ENCODE results near the gene SYT1. TPM values are rescaled to one million over a fixed set of nuclear protein-coding genes. Genes with fewer than 3 reads are reported as not detected.

Gene SYT1
- polyA plus RNA-seq, 3 donors, result 0.72 TPM; not detected in 2

- Histone ChIP-seq H3K36me3 (replicated peaks in 1 of 2; ENCODE audit: control insufficient read depth in 1 of 2, insufficient read depth in 2 of 2, low read length in 2 of 2) (no peaks in the 10 kb centered on the region), H2AFZ (ENCODE audit: insufficient read depth, low read depth, low read length, poor library complexity, severe bottlenecking) (no peak overlapping the region), H3K27me3 (ENCODE audit: control insufficient read depth in 2 of 2, insufficient read depth in 2 of 2, low read length in 2 of 2) (no peaks in the 10 kb centered on the region), H3K9ac (ENCODE audit: insufficient read depth, low read length, poor library complexity, severe bottlenecking) (no peak overlapping the region), H3K4me1 (ENCODE audit: control insufficient read depth in 1 of 2, insufficient read depth in 2 of 2, low read length in 2 of 2) (no peaks in the 10 kb centered on the region), H3K4me3 (replicated peaks in 1 of 3; ENCODE audit: low read depth in 2 of 3, low read length in 3 of 3) (no peak overlapping the region), H3K79me2 (ENCODE audit: insufficient read depth, low read length) (no peaks in the 10 kb centered on the region), H4K20me1 (ENCODE audit: insufficient read depth, low read length) (no peaks in the 10 kb centered on the region), H3K4me2 (replicated peaks; ENCODE audit: extremely low read depth, low read length, poor library complexity, severe bottlenecking) (no peak overlapping the region), H3K27ac (ENCODE audit: low read depth in 1 of 2, low read length in 2 of 2) (no peak overlapping the region), H3K9me3 (replicated peaks in 1 of 2; ENCODE audit: control insufficient read depth in 1 of 2, insufficient read depth in 1 of 2, low read length in 2 of 2) (no peaks in the 10 kb centered on the region)
- Mint-ChIP-seq H3K4me1 (no peaks in the 10 kb centered on the region), H3K27me3 (ENCODE audit: low read depth in 3 of 3) (peaks cover 0 to 2% (median 0%) of the 10 kb centered on the region in 3 donors), H3K27ac (no peak overlapping the region), H3K4me3 (no peak overlapping the region), H3K9me3 (peaks cover 0 to 4% (median 0%) of the 10 kb centered on the region in 7 donors), H3K36me3 (no peaks in the 10 kb centered on the region)
- intact Hi-C loops (cut with micrococcal nuclease), result no loop called here
- DNase-seq, result no peak
- no peak for TF ChIP-seq CTCF (IDR thresholded peaks at IDR 0.05)
- 95% methylated on average over 7 of the region's 11 CpGs for WGBS (ENCODE audit: insufficient coverage)
Observed at GRCh38 chr12:79448816-79449215, 584.2 kb downstream of the SYT1 start.

GRCh38 chr12:79451365-79451764 is 586.8 kb downstream of the SYT1 start:
- TF ChIP-seq CTCF (IDR thresholded peaks at IDR 0.05), result no peak
- H3K27ac Mint-ChIP-seq, result no peak overlapping the region
- no peak for DNase-seq

More at GRCh38 chr12:79451365-79451764, 586.8 kb downstream of the SYT1 start:
- Histone ChIP-seq H3K4me3 (replicated peaks in 1 of 3; ENCODE audit: low read depth in 2 of 3, low read length in 3 of 3) (no peak overlapping the region), H3K27me3 (ENCODE audit: control insufficient read depth in 2 of 2, insufficient read depth in 2 of 2, low read length in 2 of 2) (no peaks in the 10 kb centered on the region), H3K4me2 (replicated peaks; ENCODE audit: extremely low read depth, low read length, poor library complexity, severe bottlenecking) (no peak overlapping the region), H3K27ac (ENCODE audit: low read depth in 1 of 2, low read length in 2 of 2) (no peak overlapping the region), H3K9me3 (replicated peaks in 1 of 2; ENCODE audit: control insufficient read depth in 1 of 2, insufficient read depth in 1 of 2, low read length in 2 of 2) (no peaks in the 10 kb centered on the region), H3K36me3 (replicated peaks in 1 of 2; ENCODE audit: control insufficient read depth in 1 of 2, insufficient read depth in 2 of 2, low read length in 2 of 2) (no peaks in the 10 kb centered on the region), H4K20me1 (ENCODE audit: insufficient read depth, low read length) (no peaks in the 10 kb centered on the region), H3K4me1 (ENCODE audit: control insufficient read depth in 1 of 2, insufficient read depth in 2 of 2, low read length in 2 of 2) (no peaks in the 10 kb centered on the region), H2AFZ (ENCODE audit: insufficient read depth, low read depth, low read length, poor library complexity, severe bottlenecking) (no peak overlapping the region), H3K9ac (ENCODE audit: insufficient read depth, low read length, poor library complexity, severe bottlenecking) (no peak overlapping the region), H3K79me2 (ENCODE audit: insufficient read depth, low read length) (no peaks in the 10 kb centered on the region)
- intact Hi-C loops (cut with micrococcal nuclease), result no loop called here
- peaks cover 0 to 2% (median 0%) of the 10 kb centered on the region in 3 donors for H3K27me3 Mint-ChIP-seq (ENCODE audit: low read depth in 3 of 3)
- no peaks in the 10 kb centered on the region for H3K4me1 Mint-ChIP-seq
- peaks cover 0 to 4% (median 0%) of the 10 kb centered on the region in 7 donors for H3K9me3 Mint-ChIP-seq
- no peak overlapping the region for H3K4me3 Mint-ChIP-seq
- H3K36me3 Mint-ChIP-seq, result no peaks in the 10 kb centered on the region

Data from CD14-positive monocyte (primary cell).